T follicular helper cell (primary cell): ENCODE data around the gene KRT75.
"Not testable (repeated sequence)": the region's sequence is repeated elsewhere in the genome, so short reads cannot be mapped to it uniquely, and the experiment has no call there.

Experiments
- DNase-seq: peaks from one replicate; pipeline ENCODE4 v3.0.0-alpha.2; 2020; ENCODE audit warnings: low read depth
- total RNA-seq, 2 experiments: gene quantifications; one replicate each; lab custom pipeline; 2026; lab: John Stamatoyannopoulos, UW

KRT75 gene
- total RNA-seq, result 0 reads per million in 2 experiments

- no peak for DNase-seq
Measured at GRCh38 chr12:52434081-52434733, at the start of gene KRT75. Gene KRT75, minus strand, starts transcription at chr12:52434371. Its CDS starts 67 bp downstream, at chr12:52434304.

DNA sequence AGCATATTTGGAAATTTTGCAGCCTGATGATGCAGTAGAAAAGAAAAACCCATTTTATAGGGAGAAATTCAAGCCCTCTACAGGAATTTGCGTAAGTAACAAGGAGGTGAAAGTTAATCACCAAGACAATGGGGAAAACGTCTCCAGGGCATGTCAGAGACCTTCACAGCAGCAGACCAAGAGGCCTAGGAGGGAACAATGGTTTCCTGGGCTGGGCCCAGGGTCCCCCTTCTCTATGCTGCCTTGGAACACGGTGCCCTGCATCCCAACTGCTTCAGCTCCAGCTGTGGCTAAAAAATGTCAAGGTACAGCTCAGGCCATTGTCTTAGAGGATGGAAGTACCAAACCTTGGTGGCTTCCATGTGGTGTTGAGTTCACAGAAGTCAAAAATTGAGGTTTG, 45.9 kb upstream of the KRT75 start:
- no peak for DNase-seq

DNA sequence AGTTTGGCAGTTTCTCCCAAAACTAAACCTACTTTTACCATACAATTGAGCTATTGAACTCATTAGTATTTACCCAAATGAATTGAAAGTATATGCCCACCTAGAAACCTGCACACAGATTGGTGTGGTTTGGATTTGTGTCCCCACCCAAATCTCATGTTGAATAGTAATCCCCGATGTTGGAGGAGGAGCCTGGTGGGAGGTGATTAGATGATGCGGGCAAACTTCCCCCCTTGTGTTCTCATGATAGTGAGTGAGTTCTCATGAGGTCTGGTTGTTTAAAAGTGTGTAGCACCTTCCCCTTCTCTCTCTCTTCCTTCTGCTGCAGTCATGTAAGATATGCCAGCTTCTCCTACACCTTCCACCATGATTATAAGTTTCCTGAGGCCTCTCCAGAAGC, 43.5 kb upstream of the KRT75 start:
- DNase-seq, result no peak

DNA sequence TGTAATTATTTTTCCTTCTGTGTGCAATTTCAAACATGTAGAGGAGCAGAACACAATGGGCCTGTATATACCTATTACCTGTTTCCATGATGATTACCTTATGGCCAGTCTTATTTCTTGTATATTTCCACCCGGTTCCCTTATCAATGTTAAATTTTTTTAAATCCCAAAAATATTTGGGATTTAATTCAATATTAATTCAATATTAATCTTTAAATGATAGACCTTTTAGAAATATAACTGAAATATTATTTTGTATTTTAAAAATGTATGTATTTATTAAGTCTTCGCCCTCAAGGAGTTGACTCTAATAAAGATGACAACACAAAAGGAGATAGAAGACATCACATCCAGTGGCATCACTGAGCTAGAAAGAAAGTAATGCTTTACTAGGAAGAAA, 40.0 kb upstream of the KRT75 start:
- DNase-seq, result no peak

GRCh38 chr12:52473768-52474167, 39.6 kb upstream of the KRT75 start, which contains the start of gene KRT6C:
Gene KRT6C, minus strand, starts transcription at chr12:52473805. Its CDS starts 68 bp downstream, at chr12:52473737.
- no peak for DNase-seq

- no peak for DNase-seq
Measured at GRCh38 chr12:52469853-52470252, 35.7 kb upstream of the KRT75 start.

- no peak for DNase-seq
Measured at GRCh38 chr12:52464897-52465296, 30.7 kb upstream of the KRT75 start.

- no peak for DNase-seq
Measured at GRCh38 chr12:52461693-52462092, 27.5 kb upstream of the KRT75 start.

DNA sequence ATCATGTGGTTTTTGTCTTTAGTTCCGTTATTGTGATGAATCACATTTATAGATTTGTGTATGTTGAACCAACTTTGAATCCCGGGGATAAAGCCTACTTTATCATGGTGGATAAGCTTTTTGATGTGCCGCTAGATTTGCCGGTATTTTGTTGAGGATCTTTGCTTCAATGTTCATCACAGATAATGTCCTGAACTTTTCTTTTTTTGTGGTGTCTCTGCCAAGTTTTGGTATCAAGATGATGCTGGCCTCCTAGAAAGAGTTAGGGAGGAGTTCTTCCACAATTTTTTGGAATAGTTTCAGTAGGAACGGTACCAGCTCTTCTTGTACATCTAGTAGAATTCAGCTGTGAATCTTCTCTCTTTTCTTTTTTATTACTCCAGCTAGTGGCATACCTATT, 24.7 kb upstream of the KRT75 start:
- no peak for DNase-seq

GRCh38 chr12:52455821-52456220, 21.6 kb upstream of the KRT75 start:
- DNase-seq, result no peak

DNA sequence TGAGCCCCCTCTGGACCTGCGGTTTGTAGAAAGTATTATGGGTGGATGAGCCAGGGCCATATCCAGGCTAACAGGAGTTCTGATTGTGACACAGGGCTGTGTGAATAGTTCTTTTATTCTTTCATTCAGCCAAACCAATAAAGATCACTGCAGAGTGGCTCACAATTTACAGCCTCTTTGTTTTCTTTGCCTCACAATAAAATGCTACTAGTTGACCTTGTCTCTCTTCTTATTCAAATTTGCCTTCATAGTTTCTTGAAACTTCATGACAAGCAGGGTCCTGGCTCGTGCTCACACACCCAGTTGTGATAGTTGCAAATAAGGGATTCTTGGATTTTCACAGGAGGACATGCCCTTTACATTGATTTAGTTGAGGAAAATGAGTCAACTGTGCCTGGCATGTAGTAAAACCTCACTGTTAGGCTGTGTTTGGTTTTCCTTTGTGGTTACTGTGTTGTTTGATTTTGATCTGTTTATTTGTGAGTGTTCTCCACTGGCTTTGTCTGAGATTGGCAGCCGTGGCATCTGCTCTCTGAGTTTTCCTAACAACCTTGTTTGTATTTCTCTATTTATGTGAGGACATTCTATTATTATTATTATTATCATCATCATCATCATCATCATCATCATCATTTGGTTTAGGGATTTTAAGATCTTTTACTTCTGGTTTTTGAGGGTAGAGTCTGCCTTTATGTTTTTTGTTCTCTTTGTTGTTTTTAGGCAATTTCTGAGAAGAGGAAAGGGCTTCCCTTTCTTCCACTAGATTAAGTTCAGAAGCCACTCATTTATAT, 20.4 kb upstream of the KRT75 start:
- DNase-seq, result no peak

DNA sequence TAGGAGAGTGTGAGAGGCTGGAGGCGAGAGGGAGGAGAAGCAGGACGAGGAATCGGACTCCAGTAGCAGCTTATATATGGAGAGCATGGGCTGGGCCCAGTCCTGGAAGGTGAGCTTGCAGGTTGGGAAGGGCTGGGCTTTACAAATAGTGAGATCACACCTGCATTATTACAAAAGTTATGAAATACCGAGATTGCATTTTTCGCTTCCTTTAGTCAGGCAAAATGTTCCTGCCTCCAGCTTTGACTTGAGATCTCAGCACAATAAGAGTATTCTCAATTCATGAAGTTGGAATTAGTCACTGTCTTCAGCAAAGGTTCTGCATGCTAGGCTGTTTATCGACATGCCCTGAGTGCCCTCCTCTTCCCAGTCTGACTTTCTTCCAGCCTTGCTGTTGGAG, 17.9 kb upstream of the KRT75 start, which contains the start of gene KRT6B:
TSS of gene KRT6B (minus strand) at position 46 of the 400 bp plus-strand sequence. CDS start 68 bp downstream, outside the sequence.
- no peak for DNase-seq

- DNase-seq, result no peak
Measured at GRCh38 chr12:52448228-52448627, 14.1 kb upstream of the KRT75 start.

- not testable (repeated sequence) for DNase-seq
Measured at GRCh38 chr12:52447196-52447595, 13.0 kb upstream of the KRT75 start.

DNA sequence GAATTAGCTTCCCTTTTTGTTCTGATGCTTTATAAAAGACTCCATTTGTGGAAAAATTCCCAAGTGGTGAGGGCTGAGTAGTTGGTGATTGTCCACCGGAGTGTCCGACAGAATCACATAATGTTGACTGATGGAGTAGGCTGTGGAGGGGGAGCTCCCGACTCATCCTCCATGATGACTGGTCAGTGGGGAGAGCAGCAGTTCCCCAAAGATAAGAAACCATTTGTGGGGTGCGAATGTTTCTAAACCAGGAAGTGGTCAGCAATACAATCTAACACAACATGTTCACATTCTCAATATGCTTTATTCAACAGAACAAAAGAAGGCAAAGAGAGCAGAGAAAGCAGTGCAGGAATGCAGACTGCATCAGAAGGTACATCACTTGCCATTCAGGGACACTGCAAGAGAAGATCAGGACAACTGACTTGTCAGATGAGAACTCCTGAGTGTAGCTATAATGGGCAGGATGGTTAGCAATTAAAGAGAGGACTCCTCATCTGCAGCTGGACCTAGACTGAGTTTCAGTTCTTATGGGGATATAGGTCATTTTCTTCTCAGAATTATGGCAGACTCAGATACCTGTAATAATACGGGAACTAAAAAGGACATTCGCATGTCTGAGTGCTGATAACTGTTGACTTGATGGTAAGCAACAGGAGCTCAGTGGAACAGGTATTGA, 12.3 kb upstream of the KRT75 start:
- no peak for DNase-seq

GRCh38 chr12:52445876-52446275, 11.7 kb upstream of the KRT75 start:
- no peak for DNase-seq

- DNase-seq, result no peak
Measured at GRCh38 chr12:52444647-52445595, 10.8 kb upstream of the KRT75 start.

DNA sequence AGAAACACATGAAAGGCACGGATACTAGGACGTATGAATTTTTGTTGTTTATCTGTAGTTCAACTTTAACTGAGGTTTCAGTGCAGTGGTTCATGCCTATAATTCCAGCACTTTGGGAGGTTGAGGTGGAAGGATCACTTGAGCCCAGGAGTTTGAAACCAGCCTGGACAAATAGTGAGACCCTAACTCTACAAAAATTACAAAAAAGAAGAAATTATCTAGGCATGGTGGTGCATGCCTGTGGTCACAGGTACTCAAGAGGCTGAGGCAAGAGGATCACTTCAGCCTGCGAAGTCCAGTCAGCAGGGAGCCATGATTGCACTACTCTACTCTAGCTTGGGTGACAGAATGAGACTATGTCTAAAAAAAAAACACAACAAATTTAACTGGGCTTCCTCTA, 9.8 kb upstream of the KRT75 start:
- no peak for DNase-seq

- no peak for DNase-seq
Measured at GRCh38 chr12:52442600-52443061, 8.5 kb upstream of the KRT75 start.

DNA sequence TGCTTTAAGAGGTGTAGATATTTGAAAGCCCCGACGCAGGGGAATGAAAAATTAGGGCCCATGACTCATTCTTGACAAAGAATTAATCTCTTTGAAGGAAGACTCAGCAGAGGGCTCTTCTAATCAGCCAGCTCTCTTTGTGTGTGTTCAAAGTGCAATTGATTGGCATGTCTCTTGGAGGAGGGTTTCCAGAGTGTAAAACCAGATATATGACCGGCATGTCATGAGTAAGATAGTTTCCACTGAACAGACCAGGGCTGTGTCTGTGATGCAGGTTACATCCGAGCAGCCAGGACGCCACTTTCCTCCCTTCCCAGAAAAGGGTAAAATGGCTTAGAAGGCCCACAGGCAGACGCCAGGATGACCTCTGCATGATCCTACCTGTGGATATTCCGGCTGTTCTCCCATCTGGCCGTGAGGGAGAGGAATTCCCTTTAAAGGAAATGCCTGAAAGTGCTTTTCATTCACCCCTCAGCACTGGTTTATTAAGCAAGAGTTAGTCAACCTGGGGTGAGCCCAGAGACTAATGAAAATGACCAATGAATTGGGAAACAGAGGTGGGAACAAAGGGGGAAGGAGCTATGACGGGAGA, 7.2 kb upstream of the KRT75 start:
- DNase-seq, result no peak

- no peak for DNase-seq
Measured at GRCh38 chr12:52440821-52441319, 6.7 kb upstream of the KRT75 start.
